HG03342 (cell line): Measurements from ENCODE around the gene WFDC5.
"Not testable (repeated sequence)": the region's sequence is repeated elsewhere in the genome, so short reads cannot be mapped to it uniquely, and the experiment has no call there.

Source experiments
- ATAC-seq: cut with Tn5 transposase; IDR thresholded peaks from one replicate; pipeline ENCODE4 v1.9.1; 2021; ENCODE audit warnings: mild to moderate bottlenecking, moderate library complexity; ENCODE audit not compliant: unreplicated experiment

Gene WFDC5

GRCh38 chr20:45090481-45090880 lies 24.5 kb downstream of the WFDC5 start:
- no peak for ATAC-seq

GRCh38 chr20:45088247-45088646 lies 26.7 kb downstream of the WFDC5 start:
- no peak for ATAC-seq

- no peak for ATAC-seq
These were observed 27.2 kb downstream of the WFDC5 start for GRCh38 chr20:45087814-45088213.

- no peak for ATAC-seq
These were observed 27.7 kb downstream of the WFDC5 start for GRCh38 chr20:45087097-45087790.

- ATAC-seq = no peak
These were observed 29.1 kb downstream of the WFDC5 start for GRCh38 chr20:45085867-45086266.

GRCh38 chr20:45085289-45085688 lies 29.7 kb downstream of the WFDC5 start:
- ATAC-seq = no peak

GRCh38 chr20:45083127-45083526 lies 31.8 kb downstream of the WFDC5 start:
- no peak for ATAC-seq

- no peak for ATAC-seq
These were observed 32.5 kb downstream of the WFDC5 start for GRCh38 chr20:45082468-45082867.

- no peak for ATAC-seq
These were observed 33.9 kb downstream of the WFDC5 start for GRCh38 chr20:45080867-45081624.

GRCh38 chr20:45077559-45077958 lies 37.4 kb downstream of the WFDC5 start:
- no peak for ATAC-seq

GRCh38 chr20:45073221-45073620 lies 41.8 kb downstream of the WFDC5 start:
- no peak for ATAC-seq

- ATAC-seq = no peak
These were observed 42.9 kb downstream of the WFDC5 start for GRCh38 chr20:45072066-45072465.

GRCh38 chr20:45070932-45071632 lies 43.9 kb downstream of the WFDC5 start:
- ATAC-seq = no peak

- ATAC-seq = no peak
These were observed 45.7 kb downstream of the WFDC5 start for GRCh38 chr20:45069261-45069660.

GRCh38 chr20:45067558-45067957 lies 47.4 kb downstream of the WFDC5 start:
- no peak for ATAC-seq

GRCh38 chr20:45067087-45067486 lies 47.9 kb downstream of the WFDC5 start:
- no peak for ATAC-seq

- no peak for ATAC-seq
These were observed 48.6 kb downstream of the WFDC5 start for GRCh38 chr20:45066372-45066771.

GRCh38 chr20:45064812-45065211 lies 50.2 kb downstream of the WFDC5 start:
- ATAC-seq = no peak

- ATAC-seq = not testable (repeated sequence)
These were observed 51.9 kb downstream of the WFDC5 start for GRCh38 chr20:45063107-45063506.

- no peak for ATAC-seq
These were observed 53.7 kb downstream of the WFDC5 start for GRCh38 chr20:45061244-45061643.

- no peak for ATAC-seq
These were observed 54.7 kb downstream of the WFDC5 start for GRCh38 chr20:45060294-45060693.
